ENCODE results near the gene SERINC5.
"Not testable (repeated sequence)": the region's sequence is repeated elsewhere in the genome, so short reads cannot be mapped to it uniquely, and the experiment has no call there.

Gene SERINC5

DNA sequence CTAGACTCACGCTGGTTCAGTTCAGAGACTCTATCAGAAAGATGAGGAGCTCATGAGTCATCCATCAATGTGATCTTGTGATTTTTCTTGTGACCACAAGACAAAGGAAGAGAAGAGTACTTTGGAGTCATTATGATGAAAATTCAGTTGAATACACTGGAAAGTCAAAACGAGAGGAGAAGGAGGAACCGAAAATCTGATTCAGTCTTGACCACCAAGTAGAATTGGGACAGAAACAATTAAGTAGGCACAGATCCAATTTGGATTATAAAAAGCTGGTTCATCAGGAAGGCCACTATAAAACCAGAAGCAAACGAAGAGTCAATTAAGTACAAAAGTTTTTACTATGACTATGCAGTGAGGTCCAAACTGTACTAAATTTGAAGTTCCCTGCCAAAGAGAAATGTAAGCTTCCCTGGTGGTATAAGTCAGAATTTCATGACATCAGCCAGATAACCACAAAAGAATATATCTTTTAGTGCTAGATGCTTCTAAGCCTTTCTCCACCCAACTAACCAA, 129.8 kb downstream of the SERINC5 start:
- DNase-seq: peak; percentile 95 to 99

DNA sequence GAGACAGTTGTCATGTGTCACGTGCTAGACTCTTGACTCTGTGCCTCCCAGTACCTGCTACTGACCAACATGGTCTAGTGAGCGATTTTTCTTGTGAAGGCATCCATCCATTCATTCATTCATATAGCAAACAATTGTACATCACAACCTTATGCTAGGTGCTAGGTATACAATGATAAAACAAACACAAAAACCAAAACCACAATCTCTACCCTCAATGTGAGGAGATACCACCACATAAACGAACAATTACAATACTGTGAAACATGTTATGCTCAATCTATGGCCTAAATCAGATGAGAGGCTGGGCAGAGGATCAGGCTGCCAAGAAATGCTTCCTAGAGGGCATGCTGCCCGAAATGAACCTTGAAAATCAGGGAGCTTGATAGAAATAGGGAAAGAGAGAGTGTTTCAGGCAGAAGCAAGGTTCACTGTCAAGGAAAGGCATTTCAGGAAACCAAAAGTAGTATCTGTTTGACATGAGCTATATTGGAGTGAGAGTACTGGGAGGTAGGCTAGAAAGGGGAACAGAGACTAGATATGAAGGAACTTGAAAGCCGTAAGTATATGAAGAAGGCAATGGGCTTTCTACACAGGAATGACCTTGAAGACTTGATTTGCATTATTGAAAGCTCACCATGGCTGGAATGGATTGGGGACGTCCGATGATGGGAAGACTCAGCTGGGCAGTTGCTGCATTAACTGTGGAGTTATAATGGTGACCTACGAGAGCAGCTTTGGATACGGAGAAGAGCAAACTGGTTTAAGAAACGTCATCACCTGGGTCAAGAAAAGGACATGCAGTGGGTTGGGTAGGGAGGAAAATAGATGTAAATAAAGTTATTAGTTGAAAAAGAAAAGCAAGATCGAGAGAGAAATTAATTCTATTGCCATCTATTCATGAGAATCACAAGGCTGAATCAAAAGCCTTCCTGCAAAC, 130.6 kb downstream of the SERINC5 start:
- DNase-seq: peak; percentile 63 to 85

DNA sequence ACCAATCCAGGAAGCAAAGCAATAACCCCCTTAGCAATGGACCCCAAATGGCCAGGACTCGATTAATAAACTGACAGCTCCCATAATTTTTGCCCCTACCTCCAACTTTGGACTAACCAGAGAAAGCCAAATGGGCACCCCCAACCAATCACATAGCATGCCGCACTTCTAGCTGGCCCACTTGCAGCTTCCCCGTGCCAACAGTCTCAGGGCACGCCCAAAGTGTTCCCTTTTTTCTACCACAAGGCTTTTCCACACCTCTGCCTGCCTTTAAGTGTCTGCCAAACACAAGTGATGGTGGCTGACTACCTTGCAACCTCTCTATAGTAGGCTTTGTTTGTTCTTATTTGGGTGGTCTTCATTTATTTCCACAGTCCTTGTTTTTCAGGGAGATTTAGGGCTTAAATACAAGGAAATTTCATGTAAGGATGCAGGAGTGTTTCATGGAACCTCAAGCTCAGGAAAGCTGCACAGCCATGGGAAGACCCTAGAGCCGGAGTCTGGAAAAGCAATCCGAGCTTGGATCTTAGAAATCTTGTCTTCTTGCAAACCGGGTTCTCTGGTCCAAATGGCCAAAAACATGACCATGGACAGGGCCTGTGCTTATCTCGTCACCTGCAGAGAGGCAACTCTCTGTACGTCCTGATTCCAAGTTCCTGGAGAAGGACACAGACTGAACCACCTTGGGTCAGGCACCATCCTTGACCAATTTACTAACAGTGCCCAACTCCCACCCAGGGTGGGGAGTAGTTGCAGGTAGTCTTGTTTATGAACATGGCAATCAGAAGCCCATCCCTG, 131.5 kb downstream of the SERINC5 start:
- no peak for DNase-seq

DNA sequence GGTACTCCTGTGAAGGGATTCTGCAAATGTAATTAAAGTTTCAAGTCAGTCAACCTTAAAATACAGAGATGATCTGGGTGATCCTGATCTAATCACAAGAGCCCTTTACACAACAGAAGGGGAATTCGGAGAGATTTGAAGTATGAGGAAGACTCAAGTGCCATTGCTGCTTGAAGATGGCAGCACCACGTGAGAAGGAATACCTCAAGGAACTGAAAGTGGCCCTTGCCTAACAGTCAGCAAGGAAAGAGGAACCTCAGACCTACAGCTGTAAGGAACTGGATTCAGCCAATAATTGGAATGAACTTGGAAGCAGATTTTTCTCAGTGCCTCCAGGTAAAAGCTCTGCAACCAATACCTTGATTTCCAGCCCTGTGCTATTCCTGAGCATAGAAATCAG, 133.3 kb downstream of the SERINC5 start:
- peak; percentile 87 to 99 for DNase-seq

DNA sequence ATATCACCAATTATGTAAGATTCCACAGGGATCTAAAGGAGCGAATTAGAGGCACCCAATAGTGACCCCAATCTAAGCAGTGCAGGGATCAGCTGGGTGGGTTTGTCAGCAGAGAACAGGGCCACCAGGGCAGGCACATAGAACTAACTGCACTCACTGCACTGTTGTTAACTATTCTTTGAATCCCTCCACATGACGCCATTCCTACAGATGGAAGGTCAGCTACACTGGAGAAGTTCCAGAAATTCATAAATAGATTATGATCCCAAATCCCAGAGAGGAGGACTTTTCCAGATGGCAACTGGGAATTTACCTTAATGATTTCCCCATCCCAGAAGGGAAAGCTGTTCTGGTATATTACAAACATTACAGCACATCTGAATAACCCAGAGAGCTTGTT, 136.5 kb downstream of the SERINC5 start:
- no peak for DNase-seq

DNA sequence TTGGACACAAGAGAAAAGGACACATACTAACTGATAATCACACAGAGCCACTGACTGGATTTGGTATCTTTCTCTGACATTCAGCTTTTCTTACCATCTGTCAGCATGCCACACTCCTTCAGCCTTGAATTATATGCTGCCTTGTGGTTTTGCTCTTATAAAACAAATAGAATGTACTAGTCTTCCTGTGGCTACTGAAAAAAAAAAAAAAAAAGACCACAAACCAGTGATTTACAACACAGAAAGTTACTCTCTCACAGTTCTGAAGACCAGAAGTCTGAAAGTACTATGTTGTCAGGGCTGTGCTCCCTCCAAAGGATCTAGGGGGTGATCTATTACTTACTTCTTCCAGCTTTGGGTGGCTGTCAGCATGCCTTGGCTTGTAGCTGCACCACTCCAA, 138.4 kb downstream of the SERINC5 start:
- DNase-seq: no peak

DNA sequence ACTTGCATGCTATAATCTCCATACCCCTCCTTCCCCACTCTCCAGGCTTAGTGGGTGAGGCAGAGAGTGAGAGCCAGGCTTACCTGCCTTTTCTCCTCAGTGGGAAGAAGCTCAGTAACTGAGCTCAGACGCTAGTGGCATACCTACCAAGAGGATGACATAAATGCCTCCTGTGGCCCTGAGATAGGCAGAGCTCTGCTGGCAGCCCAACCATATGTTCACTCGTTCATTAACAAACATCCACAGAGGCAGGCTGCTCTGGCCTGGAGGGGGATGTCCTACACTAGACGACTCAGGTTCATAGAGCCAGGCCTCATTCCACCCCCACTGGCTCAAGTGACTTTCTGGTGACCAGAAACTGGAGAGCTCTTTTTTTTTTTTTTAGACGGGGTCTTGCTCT, 139.4 kb downstream of the SERINC5 start:
- no peak for DNase-seq

DNA sequence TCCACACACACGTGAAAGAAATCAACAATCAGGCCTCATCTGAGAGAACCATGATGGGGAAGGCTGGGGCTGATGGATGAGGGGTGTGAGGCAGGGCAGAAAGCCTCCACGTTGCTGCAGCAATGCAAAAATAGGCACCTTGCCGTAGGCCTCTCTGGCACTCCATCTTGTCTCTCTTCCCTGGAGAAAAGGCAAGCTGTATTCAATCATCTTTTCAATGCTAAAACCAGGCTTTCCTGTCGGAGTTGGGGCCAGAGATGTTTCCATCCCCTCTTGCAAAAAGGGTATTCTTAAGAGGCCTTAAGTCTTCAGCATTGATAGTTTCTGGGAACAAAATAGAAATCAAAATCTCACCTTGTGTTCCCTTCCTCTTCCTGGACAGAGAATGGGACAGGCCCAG, 139.8 kb downstream of the SERINC5 start:
- no peak for DNase-seq

DNA sequence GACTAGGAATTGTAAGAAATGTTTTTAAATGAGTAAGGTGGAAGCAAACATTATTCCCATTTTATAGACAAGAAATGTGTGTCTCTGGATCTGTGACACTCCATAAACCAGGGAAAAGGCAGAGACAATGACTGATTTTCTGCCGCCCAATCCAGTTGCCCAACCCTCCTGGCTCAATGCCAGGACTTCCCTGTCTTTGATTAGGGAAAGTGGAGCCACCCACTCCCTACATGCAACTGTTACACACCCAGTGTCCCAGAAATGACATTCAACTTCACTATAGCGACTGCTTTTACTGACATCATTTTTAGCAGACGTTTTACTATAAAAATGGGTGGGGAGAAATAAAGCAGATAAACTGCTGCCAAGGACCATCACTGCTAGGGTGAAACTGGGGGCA, 141.0 kb downstream of the SERINC5 start:
- peak; percentile 77 to 78 for DNase-seq

DNA sequence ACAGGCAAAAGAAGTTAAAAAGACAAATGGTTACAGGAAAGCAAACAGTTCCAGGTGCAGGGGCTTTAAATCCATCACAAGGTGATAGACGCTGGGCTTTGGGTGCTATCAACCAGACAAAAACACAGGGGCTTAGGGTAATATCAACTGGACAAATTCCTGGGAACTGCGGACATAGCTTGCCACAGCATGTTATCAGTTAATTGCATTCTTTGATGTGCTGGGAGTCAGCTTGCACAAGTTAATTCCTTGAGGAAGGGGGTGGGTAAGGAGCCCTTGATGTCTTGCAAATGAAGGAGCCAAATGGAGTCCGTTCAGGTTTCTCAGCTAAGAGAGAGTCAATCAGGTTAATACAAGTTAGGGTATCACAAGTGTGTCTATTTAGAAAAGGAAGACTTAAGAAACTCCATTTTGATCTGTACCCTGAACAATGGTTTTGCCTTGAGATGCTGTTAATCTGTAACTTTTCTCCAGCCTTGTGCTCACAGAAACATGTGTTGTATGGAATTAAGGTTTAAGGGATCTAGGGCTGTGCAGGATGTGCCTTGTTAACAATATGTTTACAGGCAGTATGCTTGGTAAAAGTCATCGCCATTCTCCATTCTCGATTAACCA, 144.4 kb downstream of the SERINC5 start:
- DNase-seq: not testable (repeated sequence)

DNA sequence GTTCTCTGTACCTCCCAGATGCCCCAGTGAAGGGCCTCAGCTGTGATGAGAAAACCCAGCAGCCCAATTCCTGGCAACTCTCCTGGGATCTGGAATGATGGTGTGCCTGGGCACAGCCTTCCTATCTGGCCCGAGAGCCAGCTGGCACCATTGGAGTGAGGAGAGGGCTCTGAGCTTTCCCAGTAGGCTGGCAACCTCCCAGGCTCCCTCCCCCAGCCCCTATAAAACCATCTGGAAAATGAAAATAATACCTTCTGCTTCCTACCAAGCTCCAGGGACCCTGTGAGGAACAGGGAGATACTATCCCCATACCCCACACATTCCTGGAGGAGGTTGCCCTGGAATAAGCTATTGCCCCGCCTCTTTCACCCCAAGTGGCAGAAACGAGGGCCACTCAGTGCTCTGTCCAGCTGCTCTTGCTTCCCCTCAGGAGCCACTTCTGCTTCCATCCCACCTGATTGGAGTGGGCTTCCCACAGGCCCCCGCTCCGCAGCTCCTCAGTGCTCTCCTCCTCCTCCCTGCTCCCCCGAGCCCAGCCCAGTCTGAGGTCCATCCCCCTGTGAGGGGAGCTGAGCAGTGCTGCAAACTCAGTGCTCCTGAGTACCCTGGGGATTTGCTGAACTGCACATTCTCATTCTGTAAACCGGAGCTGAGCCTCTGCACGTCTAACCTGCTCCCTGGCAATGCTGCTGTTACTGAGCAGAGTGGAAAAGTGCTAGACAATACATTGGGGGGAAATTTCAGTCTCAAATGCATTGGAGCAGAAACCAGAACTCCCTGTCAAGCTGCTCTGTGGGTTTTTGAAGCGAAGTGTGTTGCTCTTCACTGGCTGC, 146.0 kb downstream of the SERINC5 start:
- DNase-seq: no peak

DNA sequence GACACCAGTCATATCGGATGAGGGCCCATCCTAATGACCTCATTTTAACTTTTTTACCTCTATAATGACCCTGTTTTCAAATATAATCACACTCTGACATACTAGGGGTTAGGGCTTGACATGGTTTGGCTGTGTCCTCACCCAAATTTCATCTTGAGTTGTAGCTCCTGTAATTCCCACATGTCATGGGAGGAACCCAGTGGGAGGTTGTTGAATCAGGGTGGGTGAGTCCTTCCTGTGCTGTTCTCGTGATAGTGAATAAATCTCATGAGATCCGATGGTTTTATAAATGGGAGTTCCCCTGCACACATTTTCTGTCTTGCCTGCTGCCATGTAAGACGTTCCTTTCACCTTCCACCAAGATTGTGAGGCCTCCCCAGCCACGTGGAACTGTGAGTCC, 148.9 kb downstream of the SERINC5 start:
- peak; percentile 17 to 64 for DNase-seq

DNA sequence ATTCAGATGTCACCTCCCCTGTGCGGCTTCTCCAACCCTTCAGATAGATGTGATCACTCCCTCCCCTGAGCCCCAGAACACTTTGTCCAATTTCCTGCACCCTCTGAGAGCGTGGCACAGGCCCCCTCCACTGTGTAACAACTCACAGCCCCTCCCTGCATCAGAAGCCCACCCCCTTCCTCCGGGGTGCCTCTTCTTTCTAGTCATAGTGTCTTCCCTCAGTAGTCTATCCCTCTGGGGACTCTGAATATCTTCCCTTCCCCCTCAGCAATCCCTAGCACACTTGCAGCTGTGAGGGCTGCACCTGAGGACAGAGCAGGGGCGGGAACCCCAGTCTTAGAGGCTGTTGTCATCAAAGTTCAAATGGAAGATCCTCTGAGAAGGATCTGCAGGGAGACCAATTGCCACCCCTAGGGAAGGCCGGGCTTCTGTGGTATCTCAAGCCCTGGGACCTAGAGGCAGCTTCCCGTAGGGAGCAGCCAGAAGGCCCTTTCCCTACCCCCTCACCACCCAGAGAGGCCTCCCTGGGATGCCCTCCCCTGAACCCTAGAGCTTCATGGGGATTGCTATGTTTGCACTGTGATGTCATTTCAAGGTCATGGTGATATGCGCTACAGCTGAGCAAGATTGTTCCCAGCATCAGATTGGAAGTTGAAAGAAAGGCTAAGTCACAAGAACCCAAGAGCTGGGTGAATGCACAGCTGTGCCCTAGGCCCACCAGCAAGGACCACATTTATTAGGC, 150.0 kb downstream of the SERINC5 start:
- DNase-seq: no peak

DNA sequence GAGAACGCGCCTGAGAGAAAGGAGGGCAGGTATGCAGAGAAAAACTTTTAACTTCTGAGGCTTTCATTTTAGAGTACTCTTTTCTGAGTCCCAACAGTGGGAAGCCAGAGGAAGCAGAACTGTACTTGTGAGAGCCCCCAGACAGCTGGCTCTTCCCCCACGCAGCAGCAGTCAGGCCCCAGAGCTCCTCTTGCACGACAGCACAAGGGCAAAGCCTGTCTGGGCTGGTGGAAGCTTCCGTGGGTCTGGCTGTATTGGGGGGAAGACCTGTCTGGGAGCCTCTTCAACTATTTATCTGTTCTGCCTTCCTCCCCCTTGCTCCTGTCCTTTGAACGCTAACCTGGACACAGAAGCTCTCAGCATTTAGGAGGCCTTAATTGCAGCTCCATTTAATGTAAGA, 152.5 kb downstream of the SERINC5 start:
- DNase-seq: peak in 1 of 2 donors; percentile 39

DNA sequence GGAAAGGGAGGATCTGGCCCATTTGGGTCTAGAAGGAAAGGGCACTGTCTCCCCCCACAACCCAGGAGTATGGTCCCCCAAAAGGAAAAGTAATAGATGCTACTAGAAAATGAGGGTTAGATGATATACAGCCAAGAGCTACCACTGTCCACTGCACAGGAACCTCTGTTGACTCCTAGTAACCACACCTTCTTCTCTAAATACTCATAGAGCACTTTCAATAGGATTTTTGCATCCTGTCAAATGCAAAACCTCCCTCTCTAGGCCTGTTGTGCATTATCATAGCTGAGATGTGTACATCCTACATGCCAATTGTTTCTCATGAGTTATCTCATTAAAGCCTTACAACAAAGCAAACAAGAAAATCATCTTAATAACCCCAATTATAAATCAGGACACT, 153.9 kb downstream of the SERINC5 start:
- no peak for DNase-seq

DNA sequence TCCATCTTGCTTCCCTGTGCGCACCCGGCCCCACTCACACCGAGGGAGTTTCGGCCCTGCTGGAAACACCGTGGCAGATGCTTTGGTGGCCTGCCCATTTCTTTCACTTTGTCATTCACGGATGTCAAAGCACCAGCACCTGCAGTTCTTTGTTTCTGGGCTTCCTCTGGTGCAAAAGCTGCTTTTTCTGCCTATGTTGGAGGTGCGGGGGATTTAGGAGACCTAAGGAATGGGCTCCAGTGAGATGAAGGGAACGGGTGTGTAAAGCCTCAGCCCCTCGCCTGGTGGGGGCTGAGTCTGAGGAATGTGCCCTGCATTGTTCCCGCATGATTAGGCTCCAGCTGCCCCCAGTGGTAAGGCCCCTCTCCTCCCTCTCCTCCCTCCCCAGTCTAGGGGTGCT, 158.4 kb downstream of the SERINC5 start:
- DNase-seq: no peak

DNA sequence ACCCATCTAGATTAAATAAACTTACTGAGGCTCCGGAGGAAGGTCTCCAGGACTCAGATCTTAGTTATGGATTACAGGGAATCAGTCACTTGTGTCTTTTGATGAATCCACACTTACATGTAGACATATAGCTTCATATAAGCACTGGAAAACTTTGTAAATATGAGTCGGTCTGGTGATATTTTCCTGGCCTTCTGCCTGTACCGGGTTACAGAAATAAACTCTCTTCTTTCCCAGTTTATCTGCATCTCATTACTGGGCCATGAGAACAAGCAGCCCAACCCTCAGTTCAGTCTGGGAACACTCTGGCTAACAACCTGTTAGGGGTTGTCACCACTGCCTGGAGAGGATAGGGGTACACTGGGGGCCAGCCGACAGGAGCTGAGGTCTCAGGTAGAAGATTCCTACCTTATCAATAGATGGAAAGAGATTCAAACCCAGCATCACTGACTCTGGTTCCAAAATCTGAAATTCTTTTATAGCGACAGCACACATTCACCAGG, 161.6 kb downstream of the SERINC5 start:
- DNase-seq: no peak

DNA sequence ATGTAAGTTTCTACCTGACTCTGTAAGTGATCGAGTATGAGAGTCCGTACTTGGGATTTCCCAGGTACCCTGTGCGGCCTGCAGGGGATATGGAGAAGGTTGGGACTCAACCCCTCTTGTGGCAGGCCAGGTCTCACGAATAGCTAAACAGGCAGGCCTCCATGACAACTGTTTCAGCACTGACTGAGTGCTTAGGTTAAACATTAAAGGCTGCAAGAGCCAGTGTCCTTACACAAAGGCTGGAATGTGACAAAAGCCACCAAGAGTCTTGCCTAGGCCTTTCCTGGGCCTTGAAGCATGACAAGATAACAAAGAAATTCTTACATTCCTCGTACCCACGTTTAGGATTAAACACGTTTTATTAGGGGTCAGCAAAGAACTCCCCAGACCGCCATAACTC, 162.1 kb downstream of the SERINC5 start:
- DNase-seq: no peak

DNA sequence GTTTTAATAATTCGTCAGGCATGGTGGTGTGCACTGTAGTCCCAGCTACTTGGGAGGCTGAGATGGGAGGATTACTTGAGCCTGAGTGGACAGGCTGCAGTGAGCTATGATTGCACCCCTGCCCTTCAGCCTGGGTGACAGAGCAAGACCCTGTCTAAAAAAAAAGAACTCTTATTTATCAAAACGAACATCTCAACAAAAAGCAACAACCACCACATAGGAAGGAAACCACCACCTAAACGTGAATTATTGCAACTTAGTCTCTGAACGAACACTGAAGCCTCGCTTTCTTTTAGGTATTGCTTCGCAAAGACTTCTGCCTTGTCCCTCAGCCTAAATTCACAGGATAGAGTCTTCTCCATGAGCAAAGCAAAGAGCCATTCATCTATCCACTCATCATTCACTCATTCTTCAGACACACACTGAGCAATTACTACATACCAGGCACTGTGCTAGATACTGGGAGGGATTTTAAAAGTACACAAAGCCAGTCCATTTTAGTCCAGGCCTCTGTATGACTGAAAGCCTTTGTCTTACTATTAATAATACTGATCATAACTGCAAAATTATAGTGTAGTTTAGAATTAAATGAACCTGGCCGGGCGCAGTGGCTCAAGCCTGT, 163.3 kb downstream of the SERINC5 start:
- no peak for DNase-seq

DNA sequence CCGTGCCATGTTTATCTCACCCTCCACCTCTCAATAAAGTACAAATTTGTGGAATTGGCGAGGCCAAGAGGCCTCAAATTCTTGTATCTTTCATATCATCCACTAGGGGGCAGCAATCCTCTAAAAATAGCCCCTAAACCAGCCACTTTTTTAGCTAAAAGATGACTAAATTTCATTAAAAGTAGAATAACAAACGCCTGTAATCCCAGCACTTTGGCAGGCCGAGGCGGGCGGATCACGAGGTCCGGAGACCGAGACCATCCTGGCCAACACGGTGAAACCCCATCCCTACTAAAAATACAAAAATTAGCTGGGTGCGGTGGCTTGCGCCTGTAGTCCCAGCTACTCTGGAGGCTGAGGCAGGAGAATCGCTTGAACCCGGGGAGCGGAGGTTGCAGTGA, 164.1 kb downstream of the SERINC5 start:
- peak; percentile 47 to 78 for DNase-seq

DNA sequence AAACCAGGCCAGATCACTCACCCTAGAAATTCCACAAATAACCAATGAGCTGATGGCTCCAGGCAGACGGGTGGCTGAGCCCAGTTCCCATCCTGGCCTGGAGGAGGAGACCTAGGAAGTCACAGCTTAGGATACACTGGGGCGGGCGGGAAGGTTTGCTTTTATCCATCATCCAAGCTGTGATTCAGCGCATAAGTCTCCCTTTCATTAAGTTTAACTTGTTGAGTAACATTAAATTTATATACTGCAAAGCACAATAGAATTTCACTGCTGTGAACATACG, 165.0 kb downstream of the SERINC5 start:
- DNase-seq: no peak
